HG03196 (cell line): ENCODE results near the gene TRIM46.
A peak's percentile ranks its signal among the peaks of the same experiment; 100 is the strongest.

Experiments used
- ATAC-seq: cut with Tn5 transposase; IDR thresholded peaks from one replicate; pipeline ENCODE4 v1.9.1; 2021; ENCODE audit not compliant: unreplicated experiment

TRIM46 gene

GRCh38 chr1:155170806-155171205 lies 2.8 kb upstream of the TRIM46 start:
- ATAC-seq: no peak

DNA sequence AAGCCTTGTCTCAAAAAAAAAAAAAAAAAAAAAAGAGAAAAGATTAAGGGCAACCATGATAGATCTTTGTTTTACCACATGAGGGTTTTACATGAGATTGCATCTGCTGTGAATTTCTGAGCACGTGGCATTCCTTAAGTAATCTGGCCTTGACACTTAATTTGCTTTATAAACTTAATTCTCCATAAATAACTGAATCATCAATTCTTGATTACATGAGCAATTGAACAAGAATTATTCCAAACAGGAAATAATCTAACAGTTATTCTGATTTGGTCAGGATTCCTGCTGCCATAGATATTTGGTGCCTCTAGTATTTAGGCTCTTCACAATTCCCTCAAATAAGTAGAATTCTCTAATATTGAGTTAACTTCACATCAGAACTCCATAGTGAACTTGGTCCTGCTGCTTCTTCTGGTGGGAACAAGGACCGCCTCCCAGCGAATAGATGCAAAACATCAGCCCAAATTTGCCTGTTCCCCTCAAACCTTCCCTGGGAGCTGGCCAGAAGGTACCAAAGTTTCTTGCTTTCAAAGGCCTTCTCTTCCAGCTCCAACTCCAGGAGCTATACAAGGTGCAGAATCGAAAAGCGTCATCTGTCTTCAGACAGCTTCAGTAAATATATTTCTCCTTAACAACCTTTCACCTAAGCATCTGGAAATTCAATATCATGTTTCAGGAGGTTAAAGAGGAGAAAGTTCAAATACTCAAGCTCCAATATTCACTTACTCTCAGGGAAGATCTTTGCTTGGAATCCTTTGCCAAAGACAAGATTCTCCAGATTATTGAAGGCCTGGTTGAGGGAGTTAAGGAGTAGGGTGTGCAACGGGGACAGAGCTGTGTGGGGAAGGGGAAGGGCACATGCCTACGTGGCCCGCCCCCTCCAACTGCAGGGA lies 1.6 kb upstream of the TRIM46 start:
- peak; percentile 8 for ATAC-seq

DNA sequence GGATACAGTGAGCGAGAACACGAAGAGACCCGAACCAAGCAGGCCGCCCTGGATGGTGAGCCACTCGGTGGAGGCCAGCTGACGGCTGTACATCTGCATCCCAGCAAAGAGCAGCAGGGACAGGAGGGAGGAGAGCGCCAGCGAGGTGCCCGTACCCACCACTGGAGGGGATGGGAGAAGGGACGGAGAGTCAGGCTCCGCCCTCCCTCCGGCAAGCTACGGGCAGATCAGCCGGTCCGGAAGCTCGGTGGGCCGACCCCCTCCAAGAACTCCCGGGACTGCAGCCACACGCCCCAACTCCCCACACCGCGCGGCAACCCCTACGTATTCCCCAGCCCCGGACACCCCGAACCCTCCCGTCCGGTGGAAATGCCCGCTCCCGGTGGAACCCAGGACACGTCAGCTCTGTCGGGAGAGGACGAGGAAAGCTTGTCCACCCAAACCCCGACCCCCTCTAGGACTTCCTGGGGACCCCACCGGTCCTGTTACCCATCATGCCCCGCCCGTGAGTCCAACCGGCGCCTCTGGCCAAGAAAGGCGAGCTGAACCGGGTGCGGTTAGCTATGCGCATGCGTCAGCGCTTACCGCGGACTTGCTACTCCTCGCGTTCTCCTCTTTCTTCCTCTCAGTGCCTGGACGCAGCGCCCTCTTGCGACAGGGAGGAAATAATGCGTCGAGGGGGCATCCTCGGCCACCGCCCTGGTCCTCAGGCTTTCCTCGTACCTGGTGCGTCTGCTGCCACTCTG lies 744 bp upstream of the TRIM46 start, which contains the start of gene KRTCAP2:
Gene KRTCAP2 (minus strand): TSS at position 573 of the 746 bp plus-strand sequence. CDS start 80 bp downstream, at position 493.
- peak; percentile 68 for ATAC-seq

DNA sequence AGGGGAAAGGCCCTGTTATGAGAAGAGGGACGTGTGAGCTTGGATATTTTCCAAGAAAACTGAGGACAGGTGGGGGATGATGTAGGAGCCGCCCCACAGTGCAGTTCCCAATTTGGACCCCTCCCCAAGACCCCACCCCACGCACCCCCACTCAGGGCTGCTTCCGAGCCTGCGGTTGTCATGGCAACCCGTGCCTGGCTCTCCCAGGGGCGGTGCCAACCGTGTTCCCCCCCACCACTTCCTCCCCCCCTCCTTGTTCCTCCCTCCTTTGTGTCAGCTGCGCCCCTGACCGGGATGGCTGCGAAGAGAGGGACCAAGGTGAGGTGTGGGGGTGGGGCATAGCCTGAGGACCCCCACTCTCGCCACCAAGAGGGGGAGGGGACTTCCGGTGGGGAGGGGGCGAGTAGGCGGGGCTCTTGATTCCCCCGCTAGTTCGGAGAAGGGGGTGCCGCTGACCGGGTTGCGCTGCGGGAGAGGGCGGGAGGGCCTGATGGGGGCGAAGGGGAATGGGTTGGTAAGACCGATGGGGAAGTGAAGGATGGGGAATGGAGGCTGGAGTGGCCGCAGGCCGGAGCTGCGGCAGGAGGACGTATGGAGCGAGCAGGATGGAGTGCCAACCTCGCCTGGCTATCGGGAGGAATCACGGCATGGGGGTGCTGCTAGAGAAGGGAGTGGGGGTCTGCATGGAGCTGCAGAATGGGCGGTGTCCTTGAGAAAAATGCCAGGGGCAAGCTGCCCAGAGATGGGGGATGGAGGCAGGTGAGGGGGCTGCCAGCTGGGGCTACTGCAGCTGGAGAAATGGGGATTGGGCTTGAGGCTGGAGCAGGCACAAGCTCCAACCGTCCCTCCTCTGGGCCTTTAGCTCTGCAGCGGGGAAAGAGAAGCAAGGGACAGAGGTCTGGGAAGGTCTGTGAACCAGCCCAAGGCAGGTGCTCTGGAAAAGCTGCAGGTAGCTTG lies 953 bp downstream of the TRIM46 start:
- ATAC-seq: no peak

DNA sequence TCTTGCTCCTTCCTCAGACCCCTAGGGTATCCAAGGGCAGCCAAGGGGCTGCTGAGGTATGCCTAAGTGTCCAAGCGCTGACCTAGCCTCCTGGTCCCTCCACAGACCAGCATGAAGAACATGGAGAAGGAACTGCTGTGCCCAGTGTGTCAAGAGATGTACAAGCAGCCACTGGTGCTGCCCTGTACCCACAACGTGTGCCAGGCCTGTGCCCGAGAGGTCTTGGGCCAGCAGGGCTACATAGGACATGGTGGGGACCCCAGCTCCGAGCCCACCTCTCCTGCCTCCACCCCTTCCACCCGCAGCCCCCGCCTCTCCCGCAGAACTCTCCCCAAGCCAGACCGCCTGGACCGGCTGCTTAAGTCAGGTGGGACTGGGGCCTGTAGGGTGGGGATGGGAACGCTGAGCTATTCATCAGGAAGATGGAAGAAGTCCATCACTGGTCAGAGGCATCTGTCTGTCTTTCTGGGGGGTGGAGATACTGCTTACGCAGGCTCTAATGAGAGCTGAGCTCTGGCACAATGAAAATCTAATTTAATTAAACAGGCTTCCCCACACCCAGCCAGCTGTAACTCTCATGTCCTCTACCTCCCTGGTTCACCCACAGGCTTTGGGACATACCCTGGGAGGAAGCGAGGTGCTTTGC lies 1.8 kb downstream of the TRIM46 start:
- no peak for ATAC-seq

DNA sequence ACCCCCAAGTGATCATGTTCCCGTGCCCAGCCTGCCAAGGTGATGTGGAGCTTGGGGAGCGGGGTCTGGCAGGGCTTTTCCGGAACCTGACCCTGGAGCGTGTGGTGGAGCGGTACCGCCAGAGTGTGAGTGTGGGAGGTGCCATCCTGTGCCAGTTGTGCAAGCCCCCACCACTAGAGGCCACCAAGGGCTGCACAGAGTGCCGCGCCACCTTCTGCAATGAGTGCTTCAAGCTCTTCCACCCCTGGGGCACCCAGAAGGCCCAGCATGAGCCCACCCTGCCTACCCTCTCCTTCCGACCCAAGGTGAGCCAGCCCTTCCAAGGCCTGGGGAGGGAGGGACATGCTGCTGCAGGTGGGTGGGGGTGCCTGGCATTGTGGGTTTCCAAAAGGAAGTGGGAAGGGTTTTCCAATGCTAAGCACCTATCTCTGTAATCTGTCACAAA lies 2.3 kb downstream of the TRIM46 start:
- ATAC-seq: no peak

- no peak for ATAC-seq
Observed at GRCh38 chr1:155176544-155177071, 3.0 kb downstream of the TRIM46 start.

DNA sequence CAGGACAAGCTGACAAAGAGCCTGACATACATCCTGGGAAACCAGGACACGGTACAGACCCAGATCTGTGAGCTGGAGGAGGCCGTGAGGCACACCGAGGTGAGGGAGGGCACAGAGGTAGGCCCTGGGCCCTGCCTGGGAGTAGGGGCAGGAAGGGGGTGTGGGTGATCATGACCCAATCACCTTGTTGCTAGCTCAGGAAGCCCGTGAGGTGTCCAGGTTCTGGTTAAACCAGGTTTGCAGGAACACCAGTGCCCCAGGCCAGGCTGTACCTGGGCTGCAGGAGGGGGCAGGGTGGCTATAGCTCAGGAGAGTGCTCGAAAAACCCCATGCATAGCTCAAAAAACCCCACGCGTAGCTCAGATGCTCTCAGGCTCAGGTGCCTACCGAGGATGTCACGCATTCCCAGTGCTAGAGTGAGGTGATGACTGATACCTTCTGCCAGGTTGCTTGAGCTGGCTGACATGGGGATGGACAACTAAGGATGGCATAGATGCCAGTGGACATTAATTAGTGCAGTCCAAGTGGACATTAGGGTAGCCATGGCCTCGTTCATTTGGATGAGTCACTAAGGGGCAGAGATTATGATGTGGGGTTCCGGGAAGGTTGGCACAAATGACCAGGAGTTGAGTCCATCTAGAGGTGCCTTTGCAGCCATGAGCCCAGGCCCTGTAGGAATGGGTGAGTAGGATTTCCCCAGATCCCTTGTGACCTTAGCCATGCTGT lies 3.7 kb downstream of the TRIM46 start:
- ATAC-seq: no peak

GRCh38 chr1:155177918-155178281 lies 4.3 kb downstream of the TRIM46 start:
- no peak for ATAC-seq

DNA sequence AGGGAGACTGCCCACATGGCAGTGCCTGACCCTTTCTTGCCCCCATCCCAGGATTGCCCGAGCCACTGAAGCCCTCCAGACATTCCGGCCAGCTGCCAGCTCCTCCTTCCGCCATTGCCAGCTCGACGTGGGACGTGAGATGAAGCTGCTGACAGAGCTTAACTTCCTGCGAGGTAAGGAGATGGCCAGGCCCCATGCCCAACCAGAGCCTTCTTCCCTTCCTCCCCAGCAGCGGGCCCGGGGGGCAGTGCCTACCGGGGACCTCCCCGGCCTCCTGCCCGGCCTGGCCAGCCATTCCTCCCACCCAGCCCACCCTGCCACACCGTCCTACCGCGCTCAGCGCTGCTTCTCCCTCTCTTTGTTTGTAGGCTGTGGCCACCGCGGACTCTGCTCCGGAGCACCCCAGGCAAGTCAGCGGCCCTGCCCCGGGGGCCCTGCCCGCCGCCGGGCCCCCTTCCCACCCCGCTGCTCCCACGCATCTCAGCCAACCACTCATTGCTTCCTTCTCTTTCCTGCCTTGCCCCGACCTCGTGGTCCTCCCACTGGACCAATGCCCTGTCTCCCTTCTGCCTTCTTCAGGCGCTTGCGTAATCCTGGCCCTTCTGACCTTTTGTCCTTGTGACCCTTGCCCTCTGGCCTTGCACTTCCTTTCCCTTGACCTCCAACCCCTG lies 4.9 kb downstream of the TRIM46 start:
- ATAC-seq: no peak

DNA sequence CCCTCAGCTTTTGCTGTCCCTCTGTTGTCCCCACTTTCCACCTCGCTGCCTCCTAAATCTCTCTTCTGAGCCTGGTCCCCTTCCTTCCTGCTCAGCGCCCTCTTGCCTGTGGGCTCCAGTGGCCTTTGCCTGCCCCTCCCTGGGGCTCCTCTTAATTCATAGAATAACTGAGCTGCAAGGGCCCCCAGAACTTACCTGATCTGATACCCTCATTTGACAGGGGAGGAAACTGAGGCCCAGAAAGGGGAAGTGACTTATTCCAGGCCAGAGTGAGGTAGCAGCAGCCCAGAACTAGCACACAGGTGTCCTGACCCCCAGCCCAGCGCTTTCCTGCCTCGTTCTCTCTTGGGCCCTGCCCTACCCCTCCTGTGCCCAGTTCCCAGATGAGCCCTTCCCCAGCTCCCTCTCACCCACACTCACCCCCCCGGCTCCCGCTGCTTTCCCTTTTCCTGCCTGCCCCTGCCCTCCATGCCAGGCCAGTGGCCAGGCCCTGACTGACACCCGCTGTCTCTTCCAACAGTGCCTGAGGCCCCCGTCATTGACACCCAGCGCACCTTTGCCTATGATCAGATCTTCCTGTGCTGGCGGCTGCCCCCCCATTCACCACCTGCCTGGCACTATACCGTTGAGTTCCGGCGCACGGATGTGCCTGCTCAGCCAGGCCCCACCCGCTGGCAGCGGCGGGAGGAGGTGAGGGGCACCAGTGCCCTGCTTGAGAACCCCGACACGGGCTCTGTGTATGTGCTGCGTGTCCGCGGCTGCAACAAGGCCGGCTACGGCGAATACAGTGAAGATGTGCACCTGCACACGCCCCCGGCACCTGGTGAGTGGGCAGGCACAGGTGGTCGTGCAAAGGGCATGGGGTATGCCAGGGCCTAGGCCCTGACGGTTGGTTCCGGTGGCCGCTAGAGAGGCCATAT lies 5.7 kb downstream of the TRIM46 start:
- no peak for ATAC-seq

GRCh38 chr1:155181371-155182051 lies 7.9 kb downstream of the TRIM46 start:
- no peak for ATAC-seq

GRCh38 chr1:155182052-155182550 lies 8.5 kb downstream of the TRIM46 start:
- no peak for ATAC-seq

- no peak for ATAC-seq
Observed at GRCh38 chr1:155183775-155184221, 10.1 kb downstream of the TRIM46 start.

DNA sequence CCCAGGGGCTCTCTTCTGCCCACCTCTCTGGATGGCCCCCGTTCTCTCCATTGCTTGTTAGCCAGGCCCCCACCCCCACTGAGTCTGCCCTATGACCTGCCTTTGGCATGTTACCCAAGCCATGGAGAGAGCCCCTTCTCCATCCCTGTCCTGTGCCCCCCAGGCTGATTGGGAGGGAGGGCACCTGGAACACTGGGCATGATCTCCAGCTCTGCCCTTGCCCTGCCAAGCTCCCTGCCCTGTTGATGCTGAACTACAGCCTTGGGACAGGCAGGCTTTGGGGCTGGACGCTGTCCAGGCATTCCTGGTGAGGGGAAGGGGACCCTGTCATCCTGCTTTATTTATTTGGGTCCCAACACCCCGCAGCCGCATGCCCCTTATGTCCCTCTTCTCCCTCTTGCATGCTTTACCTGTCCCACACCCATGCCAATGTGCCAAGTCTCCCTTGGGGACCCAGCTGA lies 10.7 kb downstream of the TRIM46 start:
- ATAC-seq: no peak

DNA sequence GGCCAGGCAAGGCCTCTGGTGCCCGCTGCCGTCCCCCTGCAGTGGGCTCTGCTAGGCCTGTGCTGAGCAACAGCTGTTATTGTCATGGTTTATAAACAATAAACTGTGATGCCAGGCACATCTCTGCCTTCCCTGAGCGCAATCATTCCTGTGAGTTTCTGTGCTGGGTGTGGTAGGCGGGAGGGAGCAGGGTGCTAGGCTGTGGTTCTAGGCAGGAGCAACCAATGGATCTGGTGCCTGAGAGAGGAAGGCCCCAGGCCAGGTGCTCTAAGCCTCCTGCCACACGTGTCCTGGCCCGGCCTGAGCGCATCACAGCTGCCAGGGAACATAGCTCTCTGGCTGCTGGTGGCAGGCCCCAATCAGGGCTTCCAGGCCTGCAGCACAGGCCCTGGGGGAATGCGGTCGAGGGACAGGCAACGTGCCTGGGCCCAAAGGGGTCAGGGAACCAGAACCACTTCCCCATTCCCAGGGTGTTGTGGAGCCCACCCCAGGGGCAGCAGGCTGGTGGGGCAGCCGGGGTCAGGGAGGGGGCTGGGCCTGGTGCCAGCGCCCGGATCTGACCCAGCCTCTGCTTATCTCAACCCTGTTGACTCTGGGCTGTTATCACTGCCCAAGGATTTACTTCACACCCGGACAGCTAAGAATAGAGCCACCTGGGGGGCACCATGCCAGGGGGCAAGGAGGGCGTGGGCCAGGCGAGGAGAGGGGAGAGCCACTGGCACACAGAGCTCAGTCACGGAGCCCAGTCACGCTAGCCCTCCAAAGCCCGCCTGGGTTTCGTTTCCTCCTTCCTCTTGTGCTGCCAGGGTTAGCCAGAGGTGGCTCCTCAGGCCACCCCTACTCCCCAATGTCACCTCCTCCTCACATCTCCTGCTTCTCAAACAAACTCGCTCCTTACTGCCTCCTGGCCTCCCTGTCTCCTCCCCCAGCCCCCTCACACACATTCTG lies 11.5 kb downstream of the TRIM46 start:
- ATAC-seq: peak; percentile 89
